GM23338 (cell line): ENCODE results near the gene SFR1. TPM values are rescaled to one million over a fixed set of nuclear protein-coding genes. Genes with fewer than 3 reads are reported as not detected.

Experiments used
- ATAC-seq: fragments of 200-7000 bp; cut with Tn5 transposase; 3 replicates; pipeline ENCODE4 v1.9.1; 2020
- DNase-seq: peaks from one replicate; pipeline ENCODE4 v3.0.0-alpha.2; 2015; ENCODE audit warnings: low spot score
- H2AFZ ChIP-seq: fragments of 200-600 bp; sonication (generic); 2 replicates; pipeline ENCODE4 v1.8.0; 2016; ENCODE audit warnings: antibody characterized with exemption, mild to moderate bottlenecking, moderate library complexity
- H3F3A ChIP-seq: fragments of 200-600 bp; sonication (generic); replicated peaks from 2 replicates; pipeline ENCODE4 v1.8.0; 2017; ENCODE audit warnings: antibody characterized with exemption, mixed run types, low read depth
- H3K27ac ChIP-seq: fragments of 200-600 bp; sonication (generic); 2 replicates; pipeline ENCODE4 v1.6.1; 2016; ENCODE audit warnings: low read depth
- H3K27me3 ChIP-seq: fragments of 200-600 bp; sonication (generic); 2 replicates; pipeline ENCODE4 v1.8.0; 2016; ENCODE audit warnings: mild to moderate bottlenecking, mixed run types, moderate library complexity; ENCODE audit not compliant: insufficient read depth
- H3K36me3 ChIP-seq: fragments of 200-600 bp; sonication (generic); 2 replicates; pipeline ENCODE4 v1.8.0; 2016; ENCODE audit warnings: mild to moderate bottlenecking; ENCODE audit not compliant: insufficient read depth
- H3K4me1 ChIP-seq: fragments of 200-600 bp; sonication (generic); 2 replicates; pipeline ENCODE4 v1.8.0; 2016; ENCODE audit warnings: mild to moderate bottlenecking, moderate library complexity; ENCODE audit not compliant: insufficient read depth
- H3K4me2 ChIP-seq: fragments of 200-600 bp; sonication (generic); 2 replicates; pipeline ENCODE4 v1.7.1; 2017; ENCODE audit warnings: mixed run types
- H3K4me3 ChIP-seq: fragments of 200-600 bp; sonication (generic); 2 replicates; pipeline ENCODE4 v1.6.1; 2016; ENCODE audit warnings: mixed run types
- H3K79me2 ChIP-seq: fragments of 200-600 bp; sonication (generic); replicated peaks from 2 replicates; pipeline ENCODE4 v1.8.0; 2017; ENCODE audit warnings: mild to moderate bottlenecking; ENCODE audit not compliant: insufficient read depth
- H3K9me2 ChIP-seq: fragments of 200-600 bp; sonication (generic); 2 replicates; pipeline ENCODE4 v1.8.0; 2017; ENCODE audit not compliant: insufficient read depth
- H4K20me1 ChIP-seq: fragments of 200-600 bp; sonication (generic); replicated peaks from 2 replicates; pipeline ENCODE4 v1.8.0; 2017; ENCODE audit warnings: mild to moderate bottlenecking; ENCODE audit not compliant: insufficient read depth
- H3K27ac Mint-ChIP-seq: 2 replicates; pipeline ENCODE4 v1.8.0; 2020; ENCODE audit warnings: inconsistent platforms, mild to moderate bottlenecking, moderate library complexity, mixed read lengths
- H3K27me3 Mint-ChIP-seq: 3 replicates; pipeline ENCODE4 v1.8.0; 2022; ENCODE audit warnings: low read depth, mild to moderate bottlenecking, moderate library complexity, mixed read lengths, inconsistent platforms; ENCODE audit not compliant: insufficient read depth, poor library complexity
- H3K36me3 Mint-ChIP-seq: 3 replicates; pipeline ENCODE4 v1.8.0; 2021; ENCODE audit warnings: low read depth, mild to moderate bottlenecking, inconsistent platforms, moderate library complexity, mixed read lengths
- H3K4me1 Mint-ChIP-seq: 3 replicates; pipeline ENCODE4 v1.8.0; 2020; ENCODE audit warnings: mild to moderate bottlenecking, inconsistent platforms, mixed read lengths
- H3K4me3 Mint-ChIP-seq: 3 replicates; pipeline ENCODE4 v1.8.0; 2021; ENCODE audit warnings: moderate library complexity, mild to moderate bottlenecking, inconsistent platforms, mixed read lengths
- H3K9me3 Mint-ChIP-seq: 3 replicates; pipeline ENCODE4 v1.8.0; 2020; ENCODE audit warnings: moderate library complexity, mild to moderate bottlenecking, inconsistent platforms, mixed read lengths
- CREB1 ChIP-seq: fragments of 250-450 bp; sonication (Bioruptor Pico); IDR thresholded peaks from 2 replicates; pipeline ENCODE4 v1.5.0; 2020; ENCODE audit warnings: low read depth, mild to moderate bottlenecking, moderate library complexity
- CTCF ChIP-seq, 2 experiments: fragments of 200-600 bp in 1 of 2; sonication (generic) in 1 of 2; conservative IDR thresholded peaks; 2 replicates each; pipeline versions ENCODE4 v1.5.1 to v1.6.1; 2016 to 2017; ENCODE audit warnings: antibody characterized with exemption in 2 of 2, low read depth in 2 of 2, mild to moderate bottlenecking in 2 of 2, moderate library complexity in 1 of 2
- ETS1 ChIP-seq: IDR thresholded peaks from 2 replicates; pipeline ENCODE4 v1.6.1; 2016; ENCODE audit warnings: antibody characterized with exemption
- EZH2 ChIP-seq: fragments of 200-600 bp; sonication (generic); IDR thresholded peaks from one replicate; pipeline ENCODE4 v1.8.0; 2017; ENCODE audit warnings: antibody characterized with exemption, mild to moderate bottlenecking, low read depth; ENCODE audit not compliant: unreplicated experiment
- EZH2phosphoT487 ChIP-seq: fragments of 200-600 bp; sonication (generic); IDR thresholded peaks from one replicate; pipeline ENCODE4 v1.8.1; 2018; ENCODE audit warnings: antibody characterized with exemption; ENCODE audit not compliant: unreplicated experiment
- JUNB ChIP-seq: IDR thresholded peaks from one replicate; pipeline ENCODE4 v1.6.1; 2016; ENCODE audit warnings: antibody characterized with exemption; ENCODE audit not compliant: unreplicated experiment
- NANOG ChIP-seq: IDR thresholded peaks from 2 replicates; pipeline ENCODE4 v1.6.1; 2016; ENCODE audit warnings: antibody characterized with exemption, borderline replicate concordance
- REST ChIP-seq: IDR thresholded peaks from one replicate; pipeline ENCODE4 v1.6.1; 2018; ENCODE audit warnings: antibody characterized with exemption; ENCODE audit not compliant: unreplicated experiment
- STAT1 ChIP-seq: IDR thresholded peaks from one replicate; pipeline ENCODE4 v1.6.1; 2016; ENCODE audit warnings: antibody characterized with exemption; ENCODE audit not compliant: unreplicated experiment
- ZNF114 ChIP-seq: fragments of 250-450 bp; sonication (Bioruptor Pico); IDR thresholded peaks from 2 replicates; pipeline ENCODE4 v1.5.0; 2020; ENCODE audit warnings: mild to moderate bottlenecking, moderate library complexity
- ZNF331 ChIP-seq: fragments of 250-450 bp; sonication (Bioruptor Pico); IDR thresholded peaks from 2 replicates; pipeline ENCODE4 v1.5.0; 2020; ENCODE audit warnings: low read depth, mild to moderate bottlenecking, moderate library complexity
- polyA plus RNA-seq: library from polyadenylated mRNA; unstranded; fragments of >200 nt; fragmentation: Nextera tagmentation; extraction: Ambion mirVana; gene quantifications from 2 replicates; pipeline ENCODE4 v1.2.1, GENCODE V29; 2016
- total RNA-seq: library from RNA; depleted of rRNA; stranded (reverse); fragments of >200 nt; shearing (Covaris generic); gene quantifications from 2 replicates; pipeline ENCODE4 v1.2.3, GENCODE V29; 2014

The SFR1 gene
- total and polyA plus RNA-seq, 2 experiments from 2014 or later: 8.3 to 13.0 TPM

GRCh38 chr10:104127411-104127810, 5.4 kb downstream of the SFR1 start:
- Histone ChIP-seq H3K27me3 (no peaks in the 10 kb centered on the region), H3K4me3 (no peak overlapping the region), H3K27ac (no peak overlapping the region), H3K36me3 (no peaks in the 10 kb centered on the region), H2AFZ (no peak overlapping the region), H3K4me2 (no peak overlapping the region), H3K79me2 (no peaks in the 10 kb centered on the region), H3K4me1 (peaks cover 10% of the 10 kb centered on the region), H4K20me1 (no peaks in the 10 kb centered on the region), H3F3A (no peaks in the 10 kb centered on the region), H3K9me2 (no peaks in the 10 kb centered on the region)
- Mint-ChIP-seq H3K27me3 (peaks cover 3% of the 10 kb centered on the region), H3K36me3 (peaks cover 10% of the 10 kb centered on the region), H3K4me3 (no peak overlapping the region), H3K9me3 (no peaks in the 10 kb centered on the region), H3K27ac (no peak overlapping the region), H3K4me1 (peaks cover 23% of the 10 kb centered on the region)
- peak; percentile 92 for ATAC-seq
- peak; percentile 58 for DNase-seq
- TF ChIP-seq CTCF (conservative IDR thresholded peaks at IDR 0.05; ENCODE audit: low read depth in 2 of 2) (peak; percentile 55 to 58), REST (no peak)

- H3K4me1 ChIP-seq: peaks cover 4% of the 10 kb centered on the region
- H3K27me3 ChIP-seq: no peaks in the 10 kb centered on the region
- Mint-ChIP-seq H3K27me3 (peaks cover 3% of the 10 kb centered on the region), H3K27ac (no peak overlapping the region), H3K4me1 (peaks cover 18% of the 10 kb centered on the region), H3K9me3 (no peaks in the 10 kb centered on the region), H3K36me3 (peaks cover 10% of the 10 kb centered on the region; the same call in 2 of the 3 replicates), H3K4me3 (no peak overlapping the region)
- H3K27ac ChIP-seq: no peak overlapping the region
- H3K79me2 ChIP-seq: no peaks in the 10 kb centered on the region
- DNase-seq: no peak
- no peaks in the 10 kb centered on the region for H4K20me1 ChIP-seq
- no peak for ATAC-seq
- no peak overlapping the region for H3K4me3 ChIP-seq
- no peaks in the 10 kb centered on the region for H3F3A ChIP-seq
- H3K9me2 ChIP-seq: no peaks in the 10 kb centered on the region
- no peak overlapping the region for H3K4me2 ChIP-seq
- H2AFZ ChIP-seq: no peak overlapping the region
- H3K36me3 ChIP-seq: no peaks in the 10 kb centered on the region
- TF ChIP-seq EZH2phosphoT487 (no peak), EZH2 (no peak), ZNF114 (CRISPR knock-in tag) (no peak), STAT1 (no peak), CTCF (conservative IDR thresholded peaks at IDR 0.05; ENCODE audit: low read depth in 2 of 2) (no peak), NANOG (no peak), REST (no peak), JUNB (no peak), ETS1 (no peak), ZNF331 (no peak), CREB1 (CRISPR knock-in tag) (no peak)
Measured at GRCh38 chr10:104128214-104128613, 6.2 kb downstream of the SFR1 start.
